Measurements from ENCODE around the gene ATL1. TPM values are rescaled to one million over a fixed set of nuclear protein-coding genes. Genes with fewer than 3 reads are reported as not detected.
A peak's percentile ranks its signal among the peaks of the same experiment; 100 is the strongest.

Gene ATL1
- total and polyA plus RNA-seq, 2 of the 4 experiments (the other 2 are of a cell fraction), result 6.0 to 12.2 TPM

DNA sequence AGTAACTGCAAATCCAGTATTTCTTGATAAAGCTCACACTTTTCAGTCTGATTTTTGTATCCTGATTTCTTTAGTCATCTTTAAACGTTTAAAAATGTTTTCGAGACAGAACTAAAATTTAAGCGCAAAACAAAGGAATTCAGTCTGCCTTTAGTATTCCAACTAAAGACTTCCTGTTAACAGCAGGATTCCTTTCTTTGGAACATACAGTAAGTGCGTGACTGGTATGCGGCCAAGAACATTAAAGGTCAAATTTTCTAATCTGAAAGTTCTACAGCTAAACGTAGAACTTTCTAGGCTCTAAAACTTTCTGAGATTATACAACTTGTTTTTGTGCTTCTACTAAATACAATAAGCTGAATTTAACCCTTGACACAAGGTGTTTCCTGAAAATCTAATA is 98.3 kb downstream of the ATL1 start:
- dilution Hi-C loops (cut with HindIII; ENCODE audit: low sequenced_read_pairs, unreplicated experiment) (no loop called here), intact Hi-C loops (cut with micrococcal nuclease) (loop anchor here (10.0 kb wide), 1 partner anchor 277 kb away; no protein-coding TSS in a partner anchor), in situ Hi-C loops (cut with MboI; ENCODE audit: low sequenced_read_pairs) (no loop called here)
- H3K4ac ChIP-seq (ENCODE audit: low read depth, low read length), result no peak overlapping the region
- no peak overlapping the region for H2BK15ac ChIP-seq (ENCODE audit: low read depth, low read length)
- H3K56ac ChIP-seq (ENCODE audit: extremely low read depth, insufficient read depth, low read length), result no peak overlapping the region
- no peak overlapping the region for H4K5ac ChIP-seq (ENCODE audit: low read depth, low read length)
- no peak overlapping the region for H2BK20ac ChIP-seq (ENCODE audit: low read depth, low read length)
- H3K36me3 ChIP-seq (ENCODE audit: control insufficient read depth, insufficient read depth, low read length), result peaks cover 9% of the 10 kb centered on the region
- H4K20me1 ChIP-seq (ENCODE audit: insufficient read depth, low read length), result peaks cover 11% of the 10 kb centered on the region; the same call in 1 of the 2 replicates
- no peak overlapping the region for H2BK120ac ChIP-seq (ENCODE audit: low read depth, low read length)
- no peak overlapping the region for H3K4me3 ChIP-seq (ENCODE audit: insufficient read depth, low read depth, low read length)
- H3K79me1 ChIP-seq (ENCODE audit: low read depth in 1 of 2, low read length in 2 of 2), result peaks cover 27 to 72% of the 10 kb centered on the region in 2 experiments
- ChIA-PET CTCF (interaction anchor here (1.0 kb wide), 1 partner anchor 39 kb away, joined by 3 read pairs; no protein-coding TSS in a partner anchor), POLR2A (ENCODE audit: unreplicated experiment) (no interaction called here)
- WGBS, 2 experiments (ENCODE audit: extremely low coverage in 2 of 2, insufficient read length in 1 of 2), result 40% methylated on average over 2 of the region's 6 CpGs; no CpG with 5 or more reads in 1 of the 2 experiments
- H2AK5ac ChIP-seq (ENCODE audit: low read depth, low read length), result no peak overlapping the region
- H3K23ac ChIP-seq (ENCODE audit: low read depth, low read length), result peak overlapping the region; percentile 41; the same call in 1 of the 2 replicates
- H3K9me3 ChIP-seq (ENCODE audit: control insufficient read depth, insufficient read depth, low read length), result no peaks in the 10 kb centered on the region
- H3K9me1 ChIP-seq (ENCODE audit: insufficient read depth, low read length), result no peaks in the 10 kb centered on the region
- BruUV-seq (replicated peaks), result no TSS peak
- no peak for TF ChIP-seq RAD21 (IDR thresholded peaks at IDR 0.05; ENCODE audit: low read length)
- TF ChIP-seq CEBPB (IDR thresholded peaks at IDR 0.05; ENCODE audit: low read depth, low read length), result peak; percentile 40; the same call in 1 of the 2 replicates
- H3K18ac ChIP-seq (ENCODE audit: low read depth, low read length), result no peak overlapping the region
- H3K4me1 ChIP-seq (ENCODE audit: control insufficient read depth, insufficient read depth, low read length), result peaks cover 3% of the 10 kb centered on the region; the same call in 1 of the 2 replicates
- H3K27ac ChIP-seq (ENCODE audit: insufficient read depth, low read length), result peak overlapping the region; percentile 83; the same call in 1 of the 2 replicates
- DNase-seq, result peak; percentile 72
- no peak overlapping the region for H2AK9ac ChIP-seq (replicated peaks; ENCODE audit: low read depth, low read length, poor library complexity)
- no peaks in the 10 kb centered on the region for H3K27me3 ChIP-seq (ENCODE audit: control insufficient read depth, insufficient read depth, low read length)
- peak overlapping the region; percentile 50 for H3K4me2 ChIP-seq (ENCODE audit: low read depth, low read length)
- ATAC-seq (ENCODE audit: low read depth), result peak; percentile 71
- H3K9ac ChIP-seq (ENCODE audit: low read depth, low read length), result 0 out of 2 replicates have a peak overlapping the region, but pooled peaks have one; percentile 29
- peak overlapping the region in 1 of 2 experiments; percentile 5; a peak in 2 of 4 replicates for H4K8ac ChIP-seq (ENCODE audit: low read depth in 2 of 2, low read length in 2 of 2)
- H4K91ac ChIP-seq (ENCODE audit: insufficient read depth, low read depth, low read length), result no peak overlapping the region
- H3K14ac ChIP-seq (replicated peaks; ENCODE audit: low read depth, low read length), result no peak overlapping the region
- H2BK5ac ChIP-seq (ENCODE audit: low read depth, low read length, poor library complexity, severe bottlenecking), result peak overlapping the region; percentile 44
- H2AFZ ChIP-seq (replicated peaks; ENCODE audit: low read length, poor library complexity), result no peak overlapping the region

Data from IMR-90 (cell line).